Esophagus muscularis mucosa (tissue), 3 donors: Measurements from ENCODE around the gene FCHO1.

Source experiments
- EP300 ChIP-seq: sonication (generic); formaldehyde crosslinking; IDR thresholded peaks from one replicate; pipeline ENCODE4 v1.6.1; 2017; ENCODE audit warnings: antibody characterized with exemption
- TF ChIP-seq, protein P1 (sequence below), 3 experiments: fragments of 200-600 bp in 2 of 3; fragments of 450-650 bp in 1 of 3; sonication (generic) in 2 of 3; IDR thresholded peaks; one replicate each; pipeline ENCODE4 v1.5.1; 2017 to 2019; ENCODE audit warnings: antibody characterized with exemption in 3 of 3, mild to moderate bottlenecking in 2 of 3, moderate library complexity in 1 of 3

- no peak for TF ChIP-seq EP300
- TF ChIP-seq, protein P1, sequence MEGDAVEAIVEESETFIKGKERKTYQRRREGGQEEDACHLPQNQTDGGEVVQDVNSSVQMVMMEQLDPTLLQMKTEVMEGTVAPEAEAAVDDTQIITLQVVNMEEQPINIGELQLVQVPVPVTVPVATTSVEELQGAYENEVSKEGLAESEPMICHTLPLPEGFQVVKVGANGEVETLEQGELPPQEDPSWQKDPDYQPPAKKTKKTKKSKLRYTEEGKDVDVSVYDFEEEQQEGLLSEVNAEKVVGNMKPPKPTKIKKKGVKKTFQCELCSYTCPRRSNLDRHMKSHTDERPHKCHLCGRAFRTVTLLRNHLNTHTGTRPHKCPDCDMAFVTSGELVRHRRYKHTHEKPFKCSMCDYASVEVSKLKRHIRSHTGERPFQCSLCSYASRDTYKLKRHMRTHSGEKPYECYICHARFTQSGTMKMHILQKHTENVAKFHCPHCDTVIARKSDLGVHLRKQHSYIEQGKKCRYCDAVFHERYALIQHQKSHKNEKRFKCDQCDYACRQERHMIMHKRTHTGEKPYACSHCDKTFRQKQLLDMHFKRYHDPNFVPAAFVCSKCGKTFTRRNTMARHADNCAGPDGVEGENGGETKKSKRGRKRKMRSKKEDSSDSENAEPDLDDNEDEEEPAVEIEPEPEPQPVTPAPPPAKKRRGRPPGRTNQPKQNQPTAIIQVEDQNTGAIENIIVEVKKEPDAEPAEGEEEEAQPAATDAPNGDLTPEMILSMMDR (IDR thresholded peaks at IDR 0.05), result no peak
Measured at GRCh38 chr19:17837972-17838371, 86.7 kb downstream of the FCHO1 start.
